ENCODE measurements around the gene MLPH. TPM values are rescaled to one million over a fixed set of nuclear protein-coding genes. Genes with fewer than 3 reads are reported as not detected.

MLPH gene
- total and polyA plus RNA-seq, 12 donors, result 0.12 to 3.6 (median 0.84) TPM; not detected in 1

DNA sequence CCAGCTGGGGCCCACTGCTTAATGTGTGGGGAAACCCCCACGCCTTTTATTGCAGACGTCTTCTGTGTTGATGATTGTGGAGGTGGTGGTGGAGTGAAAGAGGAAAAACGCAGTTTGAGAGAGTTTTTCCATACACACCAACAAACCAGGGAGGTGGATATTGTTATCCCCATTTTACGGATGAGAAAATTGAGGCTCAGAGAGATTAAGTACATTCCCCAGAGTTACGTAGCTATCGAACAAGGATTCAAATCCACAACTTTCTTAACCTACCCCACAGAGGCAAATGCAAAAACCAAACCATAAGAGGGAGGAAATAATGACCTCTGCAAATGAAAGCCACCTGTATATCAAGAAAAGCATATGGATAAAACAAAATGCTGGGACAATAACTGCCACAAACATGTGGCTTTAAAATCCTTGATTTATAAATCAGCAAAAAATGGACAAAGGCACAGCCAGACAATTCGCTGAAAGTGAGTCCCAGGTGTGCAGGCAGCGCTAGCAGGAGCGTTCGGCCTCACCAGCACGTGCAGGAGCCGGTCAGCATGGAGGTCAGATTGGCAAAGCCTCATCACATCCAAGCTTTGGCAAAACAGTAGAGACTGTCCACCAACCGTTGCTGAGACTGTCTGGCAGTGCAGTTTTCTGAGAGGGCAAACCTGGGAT lies 116.1 kb downstream of the MLPH start:
- 68 to 82% (median 78%) methylated on average over 13 of the region's 13 CpGs for WGBS, 4 donors
- Histone ChIP-seq H3K36me3 (replicated peaks in 1 of 2) (no peaks in the 10 kb centered on the region), H3K4me1 (replicated peaks in 1 of 2) (peaks cover 10% of the 10 kb centered on the region in 2 donors), H3K27me3 (no peaks in the 10 kb centered on the region), H3K9me3 (replicated peaks in 1 of 3) (no peaks in the 10 kb centered on the region), H3K4me3 (no peak overlapping the region), H3K27ac (peak overlapping the region in 2 of 5 donors; percentile 64 to 84)
- intact Hi-C loops (cut with DNase I), result no loop called here
- TF ChIP-seq, protein P1, sequence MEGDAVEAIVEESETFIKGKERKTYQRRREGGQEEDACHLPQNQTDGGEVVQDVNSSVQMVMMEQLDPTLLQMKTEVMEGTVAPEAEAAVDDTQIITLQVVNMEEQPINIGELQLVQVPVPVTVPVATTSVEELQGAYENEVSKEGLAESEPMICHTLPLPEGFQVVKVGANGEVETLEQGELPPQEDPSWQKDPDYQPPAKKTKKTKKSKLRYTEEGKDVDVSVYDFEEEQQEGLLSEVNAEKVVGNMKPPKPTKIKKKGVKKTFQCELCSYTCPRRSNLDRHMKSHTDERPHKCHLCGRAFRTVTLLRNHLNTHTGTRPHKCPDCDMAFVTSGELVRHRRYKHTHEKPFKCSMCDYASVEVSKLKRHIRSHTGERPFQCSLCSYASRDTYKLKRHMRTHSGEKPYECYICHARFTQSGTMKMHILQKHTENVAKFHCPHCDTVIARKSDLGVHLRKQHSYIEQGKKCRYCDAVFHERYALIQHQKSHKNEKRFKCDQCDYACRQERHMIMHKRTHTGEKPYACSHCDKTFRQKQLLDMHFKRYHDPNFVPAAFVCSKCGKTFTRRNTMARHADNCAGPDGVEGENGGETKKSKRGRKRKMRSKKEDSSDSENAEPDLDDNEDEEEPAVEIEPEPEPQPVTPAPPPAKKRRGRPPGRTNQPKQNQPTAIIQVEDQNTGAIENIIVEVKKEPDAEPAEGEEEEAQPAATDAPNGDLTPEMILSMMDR (IDR thresholded peaks at IDR 0.05), result no peak
- TF ChIP-seq POLR2A (IDR thresholded peaks at IDR 0.05), result no peak
- no peak for DNase-seq

DNA sequence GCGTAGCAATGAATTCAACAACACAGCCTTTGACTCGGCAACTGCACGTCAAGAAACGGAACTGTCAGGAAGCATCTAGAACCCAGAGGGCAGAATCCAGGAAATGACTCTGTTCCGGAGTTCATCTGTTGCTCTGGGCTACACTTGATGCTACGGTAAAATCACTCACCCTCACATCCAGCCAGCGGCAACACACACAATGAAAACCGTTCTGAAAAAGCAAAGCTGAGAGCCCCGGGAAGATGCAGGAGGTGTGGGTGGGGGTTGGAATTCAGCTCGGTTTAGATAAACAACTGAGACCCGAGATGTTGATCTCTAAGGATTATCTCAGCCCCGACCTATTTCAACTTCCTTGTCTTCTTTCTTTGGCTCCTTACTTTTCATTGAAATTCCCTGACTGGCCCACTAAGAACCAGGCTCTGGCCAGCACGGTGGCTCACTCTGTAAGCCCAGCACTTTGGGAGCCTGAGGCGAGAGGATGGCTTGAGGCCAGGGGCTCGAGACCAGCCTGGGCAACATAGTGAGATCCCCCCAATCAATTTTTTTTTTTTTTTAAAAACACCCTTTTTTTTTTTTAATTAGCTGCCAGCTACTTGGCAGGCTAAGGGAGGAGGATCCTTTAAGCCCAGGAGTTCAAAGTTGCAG lies 116.8 kb downstream of the MLPH start:
- Histone ChIP-seq H3K9me3 (replicated peaks in 1 of 3) (no peaks in the 10 kb centered on the region), H3K27me3 (no peaks in the 10 kb centered on the region), H3K4me3 (no peak overlapping the region), H3K36me3 (replicated peaks in 1 of 2) (no peaks in the 10 kb centered on the region), H3K27ac (peak overlapping the region in 2 of 5 donors; percentile 64 to 84), H3K4me1 (replicated peaks in 1 of 2) (peaks cover 10% of the 10 kb centered on the region in 2 donors)
- intact Hi-C loops (cut with DNase I), result no loop called here
- 42 to 53% (median 48%) methylated on average over 15 of the region's 15 CpGs for WGBS, 4 donors
- peak in 5 of 7 donors; percentile 43 to 80 (median 51) for DNase-seq
- peak in 1 of 2 donors; percentile 13 for TF ChIP-seq POLR2A (IDR thresholded peaks at IDR 0.05)
- TF ChIP-seq, protein P1 (IDR thresholded peaks at IDR 0.05), result no peak

GRCh38 chr2:237604391-237604790 lies 117.3 kb downstream of the MLPH start:
- no peaks in the 10 kb centered on the region for H3K27me3 ChIP-seq
- no peaks in the 10 kb centered on the region for H3K9me3 ChIP-seq (replicated peaks in 1 of 3)
- H3K27ac ChIP-seq, result peak overlapping the region in 1 of 5 donors; percentile 64
- peaks cover 8 to 10% of the 10 kb centered on the region in 2 donors for H3K4me1 ChIP-seq (replicated peaks in 1 of 2)
- intact Hi-C loops (cut with DNase I), result no loop called here
- no peak for DNase-seq
- WGBS, 4 donors, result 85 to 93% (median 89%) methylated on average over 11 of the region's 11 CpGs
- H3K36me3 ChIP-seq (replicated peaks in 1 of 2), result no peaks in the 10 kb centered on the region
- no peak for TF ChIP-seq POLR2A (IDR thresholded peaks at IDR 0.05)
- TF ChIP-seq, protein P1 (IDR thresholded peaks at IDR 0.05), result no peak
- no peak overlapping the region for H3K4me3 ChIP-seq

Small RNA genes lying within 50 kb of the gene (microRNA-seq; reads per million reads assigned to microRNA genes)
- 0 to 0.89 (median 0) reads per million in 3 donors for gene MIR6811

Small RNA genes lying within 50 kb of the gene (small RNA-seq; reads per million reads assigned to genes)
- gene MIR6811, result 0 to 0.08 reads per million in 2 donors
- 0 to 0.12 reads per million in 2 donors for gene RNU6-1140P

Other genes starting within 250 kb of the MLPH start
- 10 to 100 TPM; 17.8 to 69.4 (median 45.3) TPM for gene COL6A3, start 73.1 kb upstream of the MLPH start, total RNA-seq
- 10 to 100 TPM; 15.5 to 22.4 (median 19.7) TPM for gene COL6A3, start 73.1 kb upstream of the MLPH start, polyA plus RNA-seq
- not detected for gene PRLH, start 79.3 kb downstream of the MLPH start, total RNA-seq
- not detected for gene PRLH, start 79.3 kb downstream of the MLPH start, polyA plus RNA-seq
- gene RAB17, start 103.5 kb downstream of the MLPH start, total RNA-seq, result 10 to 100 TPM in 3 of 9 donors, 1 to 10 TPM in 4, under 1 TPM in 2; 0.91 to 18.7 (median 5.4) TPM
- gene RAB17, start 103.5 kb downstream of the MLPH start, polyA plus RNA-seq, result 1 to 10 TPM in 2 of 3 donors, under 1 TPM in 1; 0.37 to 6.2 (median 4.7) TPM
- gene LRRFIP1, start 140.3 kb downstream of the MLPH start, total RNA-seq, result 10 to 100 TPM; 18.7 to 79.7 (median 49.7) TPM
- 10 to 100 TPM; 44.6 to 63.1 (median 57.4) TPM for gene LRRFIP1, start 140.3 kb downstream of the MLPH start, polyA plus RNA-seq